Measurements from ENCODE around the gene SYT17.

DNA sequence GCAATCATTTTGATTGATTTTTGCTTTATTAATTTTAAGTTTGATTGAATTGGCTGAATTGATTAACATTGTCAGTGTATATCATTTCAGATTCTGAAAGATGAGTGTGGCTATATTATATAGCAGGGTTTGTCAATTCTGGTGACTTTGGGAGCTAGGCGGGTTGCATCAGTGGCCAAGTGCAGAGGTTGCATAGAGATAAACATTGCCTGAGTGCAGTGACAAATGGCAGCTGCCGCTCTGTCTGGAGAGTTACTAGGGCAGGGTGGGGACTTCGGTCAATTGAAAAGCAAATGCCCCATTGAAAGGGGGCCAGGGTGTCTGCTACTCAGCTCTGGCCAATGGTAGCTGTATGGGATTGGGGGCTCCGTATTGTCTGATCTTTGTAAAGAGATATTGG is 12.7 kb downstream of the SYT17 start:
- TF ChIP-seq, protein P1, sequence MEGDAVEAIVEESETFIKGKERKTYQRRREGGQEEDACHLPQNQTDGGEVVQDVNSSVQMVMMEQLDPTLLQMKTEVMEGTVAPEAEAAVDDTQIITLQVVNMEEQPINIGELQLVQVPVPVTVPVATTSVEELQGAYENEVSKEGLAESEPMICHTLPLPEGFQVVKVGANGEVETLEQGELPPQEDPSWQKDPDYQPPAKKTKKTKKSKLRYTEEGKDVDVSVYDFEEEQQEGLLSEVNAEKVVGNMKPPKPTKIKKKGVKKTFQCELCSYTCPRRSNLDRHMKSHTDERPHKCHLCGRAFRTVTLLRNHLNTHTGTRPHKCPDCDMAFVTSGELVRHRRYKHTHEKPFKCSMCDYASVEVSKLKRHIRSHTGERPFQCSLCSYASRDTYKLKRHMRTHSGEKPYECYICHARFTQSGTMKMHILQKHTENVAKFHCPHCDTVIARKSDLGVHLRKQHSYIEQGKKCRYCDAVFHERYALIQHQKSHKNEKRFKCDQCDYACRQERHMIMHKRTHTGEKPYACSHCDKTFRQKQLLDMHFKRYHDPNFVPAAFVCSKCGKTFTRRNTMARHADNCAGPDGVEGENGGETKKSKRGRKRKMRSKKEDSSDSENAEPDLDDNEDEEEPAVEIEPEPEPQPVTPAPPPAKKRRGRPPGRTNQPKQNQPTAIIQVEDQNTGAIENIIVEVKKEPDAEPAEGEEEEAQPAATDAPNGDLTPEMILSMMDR (IDR thresholded peaks at IDR 0.05), result no peak
- TF ChIP-seq POLR2A (IDR thresholded peaks at IDR 0.05), result no peak

Data from Peyer's patch (tissue), 4 donors.